Ascending aorta (tissue), 2 donors: Measurements from ENCODE around the gene FUT6. TPM values are rescaled to one million over a fixed set of nuclear protein-coding genes. Genes with fewer than 3 reads are reported as not detected.

Experiments
- DNase-seq, 2 donors: peaks; one replicate each; pipeline ENCODE4 v3.0.0-alpha.2; 2019; ENCODE audit warnings: low spot score in 2 of 2
- H3K27ac ChIP-seq, 2 donors: fragments of 200-600 bp; sonication (generic); one replicate each; pipeline ENCODE4 v1.5.1; 2016 to 2017; ENCODE audit warnings: mild to moderate bottlenecking in 1 of 2
- H3K27me3 ChIP-seq: fragments of 200-600 bp; sonication (generic); one replicate; pipeline ENCODE4 v1.5.1; 2017
- H3K36me3 ChIP-seq, 2 donors: fragments of 200-600 bp; sonication (generic); one replicate each; pipeline ENCODE4 v1.5.1; 2016
- H3K4me1 ChIP-seq, 2 donors: fragments of 200-600 bp; sonication (generic); one replicate each; pipeline ENCODE4 v1.5.1; 2016 to 2017; ENCODE audit warnings: mild to moderate bottlenecking in 1 of 2
- H3K4me3 ChIP-seq, 2 donors: fragments of 200-600 bp; sonication (generic); one replicate each; pipeline ENCODE4 v1.5.1; 2016 to 2017; ENCODE audit warnings: mild to moderate bottlenecking in 1 of 2
- H3K9me3 ChIP-seq, 2 donors: fragments of 200-600 bp; sonication (generic); one replicate each; pipeline ENCODE4 v1.5.1; 2016
- CTCF ChIP-seq, 3 experiments: fragments of 200-600 bp in 2 of 3; fragments of 450-650 bp in 1 of 3; sonication (generic) in 2 of 3; IDR thresholded peaks; one replicate each; pipeline ENCODE4 v1.5.1; 2016 to 2019; ENCODE audit warnings: antibody characterized with exemption in 3 of 3, mild to moderate bottlenecking in 1 of 3, moderate library complexity in 1 of 3
- intact Hi-C: fragments of 100-400 bp; cut with DNase I; formaldehyde crosslinking; loops from one replicate; pipeline ENCODE4 v1.15.1; 2023
- total RNA-seq: library from RNA; depleted of rRNA; stranded (reverse); fragments of >200 nt; gene quantifications from one replicate; pipeline ENCODE4 v1.1.0, GENCODE V29; 2016

The FUT6 gene
- total RNA-seq, 1 donor from 2014 or later = not detected

DNA sequence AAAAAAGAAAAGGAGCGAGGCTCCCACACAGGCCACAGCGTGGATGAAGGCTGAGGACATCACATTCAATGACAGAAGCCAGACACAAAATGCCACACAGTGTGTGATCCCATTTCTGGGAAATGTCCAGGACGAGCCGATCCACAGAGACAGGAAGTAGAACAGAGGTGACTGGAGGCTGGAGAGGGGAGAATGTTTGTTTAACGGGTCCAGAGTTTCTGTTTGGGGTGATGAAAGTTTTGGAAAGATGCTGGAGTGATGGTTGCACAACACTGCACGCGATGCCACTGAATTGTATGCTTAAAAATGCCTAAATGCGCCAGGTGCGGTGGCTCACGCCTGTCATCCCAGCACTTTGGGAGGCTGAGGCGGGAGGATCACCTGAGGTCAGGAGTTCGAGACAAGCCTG is 31.5 kb upstream of the FUT6 start:
- H3K4me1 ChIP-seq = no peaks in the 10 kb centered on the region
- TF ChIP-seq CTCF (IDR thresholded peaks at IDR 0.05) = no peak
- H3K36me3 ChIP-seq = no peaks in the 10 kb centered on the region
- no peak overlapping the region for H3K27ac ChIP-seq
- no peaks in the 10 kb centered on the region for H3K9me3 ChIP-seq
- no peak for DNase-seq
- no peak overlapping the region for H3K4me3 ChIP-seq
- H3K27me3 ChIP-seq = no peaks in the 10 kb centered on the region
- intact Hi-C loops = no loop called here

DNA sequence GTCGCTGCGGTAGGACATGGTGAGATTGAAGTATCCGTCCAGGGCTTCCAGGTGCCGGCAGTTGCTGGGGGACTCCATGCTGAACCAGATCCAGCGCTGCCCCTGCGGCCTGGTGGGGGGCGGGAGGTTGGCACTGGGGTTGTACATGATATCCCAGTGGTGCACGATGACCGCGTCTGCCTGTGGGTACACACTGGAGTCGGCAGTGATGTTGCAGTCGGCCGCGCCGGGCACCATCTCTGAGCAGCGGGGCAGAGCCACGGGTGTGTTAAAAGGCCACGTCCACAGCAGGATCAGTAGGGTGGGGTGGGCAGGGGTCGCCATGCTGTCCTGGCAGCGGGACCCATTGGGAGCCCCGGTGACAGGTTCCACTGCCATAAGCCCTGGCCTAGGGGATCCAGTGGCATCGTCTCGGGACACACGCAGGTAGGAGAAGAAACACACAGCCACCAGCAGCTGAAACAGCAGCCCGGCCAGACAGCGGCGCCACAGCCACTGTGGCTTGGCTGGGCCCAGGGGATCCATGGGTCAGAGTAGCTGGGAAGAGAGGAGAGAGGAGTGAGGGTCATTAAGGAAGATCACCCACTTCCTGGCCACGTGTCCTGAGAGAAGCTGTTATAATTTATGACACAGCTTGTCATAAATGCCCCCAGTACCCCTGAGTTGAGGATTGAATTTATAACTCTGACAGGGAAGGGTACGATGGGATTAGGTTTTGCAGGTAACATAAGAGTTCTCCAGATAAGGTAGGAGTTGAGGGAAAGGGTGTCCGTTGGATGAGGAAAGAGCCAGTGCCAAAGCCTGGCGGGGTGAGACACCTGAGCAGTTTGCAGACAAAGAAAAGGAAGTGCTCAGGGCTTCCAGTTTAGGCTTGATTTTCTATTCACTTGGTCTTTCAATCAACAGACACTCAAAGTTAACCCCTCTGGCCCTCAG is 28.0 kb upstream of the FUT6 start:
- Histone ChIP-seq H3K27ac (no peak overlapping the region), H3K4me1 (no peaks in the 10 kb centered on the region), H3K9me3 (no peaks in the 10 kb centered on the region), H3K27me3 (no peaks in the 10 kb centered on the region), H3K36me3 (no peaks in the 10 kb centered on the region), H3K4me3 (no peak overlapping the region)
- TF ChIP-seq CTCF (IDR thresholded peaks at IDR 0.05) = no peak
- intact Hi-C loops = no loop called here
- DNase-seq = no peak

- intact Hi-C loops = no loop called here
- no peaks in the 10 kb centered on the region for H3K27me3 ChIP-seq
- DNase-seq = no peak
- H3K27ac ChIP-seq = no peak overlapping the region
- no peak overlapping the region for H3K4me3 ChIP-seq
- no peaks in the 10 kb centered on the region for H3K4me1 ChIP-seq
- no peak for TF ChIP-seq CTCF (IDR thresholded peaks at IDR 0.05)
- H3K9me3 ChIP-seq = no peaks in the 10 kb centered on the region
- H3K36me3 ChIP-seq = no peaks in the 10 kb centered on the region
These were observed 26.3 kb upstream of the FUT6 start for GRCh38 chr19:5865772-5866171.

GRCh38 chr19:5864725-5865486 is 25.4 kb upstream of the FUT6 start:
- intact Hi-C loops = no loop called here
- H3K4me1 ChIP-seq = no peaks in the 10 kb centered on the region
- DNase-seq = no peak

More at GRCh38 chr19:5864725-5865486, 25.4 kb upstream of the FUT6 start:
- no peaks in the 10 kb centered on the region for H3K27me3 ChIP-seq
- H3K36me3 ChIP-seq = no peaks in the 10 kb centered on the region
- H3K4me3 ChIP-seq = no peak overlapping the region
- H3K9me3 ChIP-seq = no peaks in the 10 kb centered on the region
- no peak overlapping the region for H3K27ac ChIP-seq
- no peak for TF ChIP-seq CTCF (IDR thresholded peaks at IDR 0.05)
